ENCODE data around the gene EOLA1.
"Not testable (repeated sequence)": the region's sequence is repeated elsewhere in the genome, so short reads cannot be mapped to it uniquely, and the experiment has no call there.

EOLA1 gene

GRCh38 chrX:149540621-149541520, at the start of gene EOLA1:
Gene EOLA1, plus strand, starts transcription at chrX:149541012. Its CDS starts 4,619 bp downstream, at chrX:149545631.
- peak; percentile 80 for DNase-seq (ENCODE audit: low read depth)

- no peak for DNase-seq (ENCODE audit: low read depth)
Observed at GRCh38 chrX:149491812-149492211, 49.0 kb upstream of the EOLA1 start.

GRCh38 chrX:149493567-149494562, 46.9 kb upstream of the EOLA1 start:
- DNase-seq (ENCODE audit: low read depth) = no peak

- no peak for DNase-seq (ENCODE audit: low read depth)
Observed at GRCh38 chrX:149494844-149495565, 45.8 kb upstream of the EOLA1 start.

- DNase-seq (ENCODE audit: low read depth) = peak; percentile 59
Observed at GRCh38 chrX:149495573-149496071, 45.2 kb upstream of the EOLA1 start.

- no peak for DNase-seq (ENCODE audit: low read depth)
Observed at GRCh38 chrX:149497054-149497453, 43.8 kb upstream of the EOLA1 start.

- DNase-seq (ENCODE audit: low read depth) = peak; percentile 33
Observed at GRCh38 chrX:149497626-149498025, 43.2 kb upstream of the EOLA1 start.

GRCh38 chrX:149498767-149499166, 42.0 kb upstream of the EOLA1 start:
- DNase-seq (ENCODE audit: low read depth) = no peak

- no peak for DNase-seq (ENCODE audit: low read depth)
Observed at GRCh38 chrX:149499766-149500165, 41.0 kb upstream of the EOLA1 start.

- DNase-seq (ENCODE audit: low read depth) = not testable (repeated sequence)
Observed at GRCh38 chrX:149502923-149503322, 37.9 kb upstream of the EOLA1 start.

GRCh38 chrX:149503446-149503845, 37.4 kb upstream of the EOLA1 start:
- not testable (repeated sequence) for DNase-seq (ENCODE audit: low read depth)

GRCh38 chrX:149504226-149504914, 36.4 kb upstream of the EOLA1 start:
- no peak for DNase-seq (ENCODE audit: low read depth)

GRCh38 chrX:149504915-149505651, 35.7 kb upstream of the EOLA1 start, which contains the start of gene IDS:
Gene IDS, minus strand, starts transcription at chrX:149505306. Its CDS starts 169 bp downstream, at chrX:149505137.
- peak; percentile 73 for DNase-seq (ENCODE audit: low read depth)

GRCh38 chrX:149505671-149506070, 35.1 kb upstream of the EOLA1 start:
- DNase-seq (ENCODE audit: low read depth) = no peak

- DNase-seq (ENCODE audit: low read depth) = no peak
Observed at GRCh38 chrX:149506349-149506748, 34.5 kb upstream of the EOLA1 start.

- no peak for DNase-seq (ENCODE audit: low read depth)
Observed at GRCh38 chrX:149508467-149508866, 32.3 kb upstream of the EOLA1 start.

- DNase-seq (ENCODE audit: low read depth) = no peak
Observed at GRCh38 chrX:149510386-149510785, 30.4 kb upstream of the EOLA1 start.

GRCh38 chrX:149511081-149511480, 29.7 kb upstream of the EOLA1 start:
- no peak for DNase-seq (ENCODE audit: low read depth)

GRCh38 chrX:149512225-149512885, 28.5 kb upstream of the EOLA1 start:
- no peak for DNase-seq (ENCODE audit: low read depth)
